ENCODE measurements around the gene SPSB2.

The SPSB2 gene

DNA sequence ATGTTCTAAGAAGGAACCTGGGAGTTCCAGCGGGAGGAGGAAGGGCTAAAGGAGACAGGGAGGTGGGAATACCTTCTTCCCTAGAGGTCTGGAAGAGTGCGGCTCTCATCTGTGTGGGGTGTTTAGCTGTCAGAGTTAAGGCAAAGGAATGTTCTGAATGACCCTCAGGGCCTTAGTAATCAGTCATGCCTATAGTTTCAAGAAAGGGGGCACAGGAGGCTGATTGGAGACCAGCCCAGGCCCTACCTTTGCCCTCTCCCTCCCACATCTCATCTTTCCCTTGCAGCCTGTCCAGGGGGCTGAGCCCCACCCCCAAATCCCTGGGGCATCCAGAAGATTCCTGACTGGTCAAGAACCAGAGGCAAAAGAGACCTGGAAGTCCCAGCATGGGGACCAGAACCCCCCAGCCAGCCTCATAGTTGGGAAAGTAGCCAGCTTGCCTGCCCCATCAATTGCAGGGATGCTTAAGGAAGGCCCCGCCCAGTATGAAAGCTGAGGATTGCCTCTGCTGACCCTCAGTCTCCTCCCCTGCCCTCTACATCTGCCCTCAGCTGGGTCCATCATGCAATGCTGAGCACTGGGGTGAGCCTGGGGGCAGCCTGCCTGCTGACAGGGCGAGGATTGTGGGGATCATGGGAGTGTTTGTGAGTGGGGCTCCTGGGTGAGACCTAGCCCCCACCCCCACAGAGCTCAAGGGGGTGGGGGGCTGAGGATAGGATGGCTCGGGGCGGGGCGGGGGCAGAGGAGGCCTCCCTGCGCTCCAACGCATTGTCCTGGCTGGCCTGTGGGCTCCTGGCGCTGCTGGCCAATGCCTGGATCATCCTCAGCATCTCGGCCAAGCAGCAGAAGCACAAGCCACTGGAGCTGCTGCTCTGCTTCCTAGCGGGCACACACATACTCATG, 49.7 kb downstream of the SPSB2 start:
- peaks cover 21% of the 10 kb centered on the region for H3K4me1 ChIP-seq (ENCODE audit: control insufficient read depth, low read length)
- peaks cover 82% of the 10 kb centered on the region for H3K27me3 ChIP-seq (ENCODE audit: control insufficient read depth, low read length)
- no peak overlapping the region for H3K27ac ChIP-seq (ENCODE audit: low read depth, low read length)
- no peak overlapping the region for H3K4me3 ChIP-seq (ENCODE audit: low read length)
- H3K4me2 ChIP-seq (ENCODE audit: low read length), result no peak overlapping the region
- H3K79me2 ChIP-seq (ENCODE audit: control insufficient read depth, low read length), result no peaks in the 10 kb centered on the region
- H3F3A ChIP-seq (ENCODE audit: control insufficient read depth, insufficient read depth), result no peaks in the 10 kb centered on the region
- H4K20me1 ChIP-seq (ENCODE audit: control insufficient read depth, insufficient read depth, low read depth, low read length), result no peaks in the 10 kb centered on the region
- no peaks in the 10 kb centered on the region for H3K9me3 ChIP-seq (ENCODE audit: control insufficient read depth, insufficient read depth, low read length)
- no peaks in the 10 kb centered on the region for H3K9me2 ChIP-seq (replicated peaks; ENCODE audit: control insufficient read depth, low read length)
- H3K36me3 ChIP-seq (ENCODE audit: control insufficient read depth, low read length), result no peaks in the 10 kb centered on the region
- TF ChIP-seq EZH2phosphoT487 (IDR thresholded peaks at IDR 0.05; ENCODE audit: borderline replicate concordance, low read length) (no peak), CTCF (IDR thresholded peaks at IDR 0.05; ENCODE audit: low read depth, low read length, poor library complexity, severe bottlenecking) (no peak)

DNA sequence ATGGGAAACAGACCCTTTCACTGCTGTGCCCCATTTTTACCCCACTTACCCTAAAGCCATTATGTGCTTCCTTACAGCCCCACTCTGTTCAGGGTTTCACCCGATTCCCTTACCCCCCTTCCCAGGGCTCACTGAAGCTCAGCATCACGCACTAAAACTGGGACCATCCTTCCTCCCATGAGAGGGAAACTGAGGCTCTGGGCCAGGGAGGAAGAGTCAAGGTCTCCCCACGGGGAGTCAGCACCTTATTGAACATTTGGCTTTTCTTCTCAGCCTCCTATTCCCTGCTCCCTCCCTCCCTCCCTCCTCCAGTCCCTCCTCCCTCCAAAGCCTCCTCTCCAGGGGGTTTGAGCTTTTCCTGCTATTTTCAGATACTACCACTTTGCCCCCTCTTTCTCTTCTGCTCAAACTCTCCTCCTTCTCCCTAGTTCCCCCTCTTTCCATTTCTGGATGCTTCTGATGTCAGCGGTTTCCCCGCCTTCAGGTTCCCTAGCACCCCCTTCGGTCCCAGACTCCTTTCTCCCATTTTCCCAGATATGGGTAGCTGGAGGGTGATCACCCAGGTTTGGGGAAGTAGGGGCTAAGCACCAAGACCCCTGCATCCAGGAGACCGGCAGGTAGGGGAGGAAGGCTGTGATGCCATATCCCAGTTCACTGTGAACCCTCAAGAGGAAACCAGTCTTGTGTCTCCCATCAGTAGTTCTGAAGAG, 50.5 kb downstream of the SPSB2 start:
- H3K4me2 ChIP-seq (ENCODE audit: low read length), result no peak overlapping the region

DNA sequence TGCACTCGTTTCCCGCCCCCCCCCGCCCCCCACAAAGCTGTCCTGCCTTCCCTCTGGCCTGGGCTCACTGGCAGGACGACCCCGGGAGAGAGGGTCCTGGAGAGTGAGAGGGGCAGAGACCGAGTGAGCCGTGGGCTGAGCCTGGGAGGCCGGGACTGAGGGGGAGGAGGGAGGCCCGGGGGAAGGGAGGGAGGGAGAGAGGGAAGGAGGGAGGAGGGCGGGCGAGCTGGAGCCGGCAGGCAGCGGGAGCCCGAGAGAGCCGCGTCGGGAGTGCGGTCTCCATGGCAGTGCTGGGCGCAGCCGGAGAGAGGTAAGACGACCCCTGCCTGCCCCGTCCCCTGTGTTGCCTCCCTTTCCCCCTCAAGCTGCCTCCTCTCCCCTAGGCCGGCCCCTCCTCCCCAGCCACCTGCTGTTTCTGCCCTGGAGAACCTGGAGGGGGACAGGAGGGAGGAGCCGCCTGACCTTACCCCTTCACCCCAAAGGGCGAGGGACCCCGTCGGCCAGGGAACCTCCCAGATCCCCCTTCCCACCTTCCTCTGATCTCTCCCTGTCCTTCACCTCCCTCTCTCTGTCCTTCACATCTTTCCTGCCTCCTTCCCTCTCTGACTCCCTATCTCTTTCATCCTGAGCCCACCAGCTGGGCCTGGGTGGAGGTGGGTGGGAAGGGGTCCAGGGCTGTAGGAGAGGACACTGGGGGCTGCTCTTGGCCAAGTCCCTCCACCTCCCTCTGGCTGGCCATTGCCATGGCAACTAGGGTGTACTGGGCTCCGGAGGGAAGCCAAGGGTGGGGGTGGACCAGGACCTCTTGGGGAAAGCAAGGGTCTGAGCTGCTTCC, 51.3 kb downstream of the SPSB2 start, which contains the start of gene GPR162:
Gene GPR162, plus strand, starts transcription at position 231 of the 835 bp plus-strand sequence. CDS start 2,078 bp downstream, outside the sequence.
- H4K20me1 ChIP-seq (ENCODE audit: control insufficient read depth, insufficient read depth, low read depth, low read length), result no peaks in the 10 kb centered on the region
- no peak within 1 kb of the TSS for H3K4me3 ChIP-seq (ENCODE audit: low read length)
- H3K36me3 ChIP-seq (ENCODE audit: control insufficient read depth, low read length), result no peaks in the 10 kb centered on the region
- no peaks in the 10 kb centered on the region for H3K9me2 ChIP-seq (replicated peaks; ENCODE audit: control insufficient read depth, low read length)
- no peaks in the 10 kb centered on the region for H3K9me3 ChIP-seq (ENCODE audit: control insufficient read depth, insufficient read depth, low read length)
- H3K27me3 ChIP-seq (ENCODE audit: control insufficient read depth, low read length), result peaks cover 68% of the 10 kb centered on the region
- peaks cover 10% of the 10 kb centered on the region for H3K4me1 ChIP-seq (ENCODE audit: control insufficient read depth, low read length)
- H3K79me2 ChIP-seq (ENCODE audit: control insufficient read depth, low read length), result no peaks in the 10 kb centered on the region
- H3F3A ChIP-seq (ENCODE audit: control insufficient read depth, insufficient read depth), result no peaks in the 10 kb centered on the region
- H3K27ac ChIP-seq (ENCODE audit: low read depth, low read length), result no peak within 1 kb of the TSS
- TF ChIP-seq CTCF (IDR thresholded peaks at IDR 0.05; ENCODE audit: low read depth, low read length, poor library complexity, severe bottlenecking) (no peak), EZH2phosphoT487 (IDR thresholded peaks at IDR 0.05; ENCODE audit: borderline replicate concordance, low read length) (no peak)
- peak within 1 kb of the TSS; percentile 25 for H3K4me2 ChIP-seq (ENCODE audit: low read length)

More for the DNA sequence above, 50.5 kb downstream of the SPSB2 start:
- TF ChIP-seq CTCF (IDR thresholded peaks at IDR 0.05; ENCODE audit: low read depth, low read length, poor library complexity, severe bottlenecking), result no peak
- TF ChIP-seq EZH2phosphoT487 (IDR thresholded peaks at IDR 0.05; ENCODE audit: borderline replicate concordance, low read length), result no peak
- Histone ChIP-seq H3K27me3 (ENCODE audit: control insufficient read depth, low read length) (peaks cover 76% of the 10 kb centered on the region), H4K20me1 (ENCODE audit: control insufficient read depth, insufficient read depth, low read depth, low read length) (no peaks in the 10 kb centered on the region), H3K4me1 (ENCODE audit: control insufficient read depth, low read length) (peaks cover 15% of the 10 kb centered on the region), H3K27ac (ENCODE audit: low read depth, low read length) (no peak overlapping the region), H3K9me3 (ENCODE audit: control insufficient read depth, insufficient read depth, low read length) (no peaks in the 10 kb centered on the region), H3K36me3 (ENCODE audit: control insufficient read depth, low read length) (no peaks in the 10 kb centered on the region), H3K79me2 (ENCODE audit: control insufficient read depth, low read length) (no peaks in the 10 kb centered on the region), H3K9me2 (replicated peaks; ENCODE audit: control insufficient read depth, low read length) (no peaks in the 10 kb centered on the region), H3F3A (ENCODE audit: control insufficient read depth, insufficient read depth) (no peaks in the 10 kb centered on the region), H3K4me3 (ENCODE audit: low read length) (no peak overlapping the region)
